Measurements from ENCODE around the gene GALNT18. TPM values are rescaled to one million over a fixed set of nuclear protein-coding genes. Genes with fewer than 3 reads are reported as not detected.

Gene GALNT18
- total RNA-seq, 3 donors from 2014 or later: 14.7 to 25.9 (median 16.4) TPM

- intact Hi-C loops (cut with DNase I; ENCODE audit: low total_unique reads): no loop called here
- Histone ChIP-seq H3K4me3 (no peak overlapping the region), H3K9me3 (no peaks in the 10 kb centered on the region), H3K4me1 (no peaks in the 10 kb centered on the region), H3K27me3 (no peaks in the 10 kb centered on the region), H3K27ac (no peak overlapping the region), H3K36me3 (no peaks in the 10 kb centered on the region)
- TF ChIP-seq POLR2A (IDR thresholded peaks at IDR 0.05) (no peak), POLR2AphosphoS5 (IDR thresholded peaks at IDR 0.05) (no peak)
- TF ChIP-seq, protein P1, sequence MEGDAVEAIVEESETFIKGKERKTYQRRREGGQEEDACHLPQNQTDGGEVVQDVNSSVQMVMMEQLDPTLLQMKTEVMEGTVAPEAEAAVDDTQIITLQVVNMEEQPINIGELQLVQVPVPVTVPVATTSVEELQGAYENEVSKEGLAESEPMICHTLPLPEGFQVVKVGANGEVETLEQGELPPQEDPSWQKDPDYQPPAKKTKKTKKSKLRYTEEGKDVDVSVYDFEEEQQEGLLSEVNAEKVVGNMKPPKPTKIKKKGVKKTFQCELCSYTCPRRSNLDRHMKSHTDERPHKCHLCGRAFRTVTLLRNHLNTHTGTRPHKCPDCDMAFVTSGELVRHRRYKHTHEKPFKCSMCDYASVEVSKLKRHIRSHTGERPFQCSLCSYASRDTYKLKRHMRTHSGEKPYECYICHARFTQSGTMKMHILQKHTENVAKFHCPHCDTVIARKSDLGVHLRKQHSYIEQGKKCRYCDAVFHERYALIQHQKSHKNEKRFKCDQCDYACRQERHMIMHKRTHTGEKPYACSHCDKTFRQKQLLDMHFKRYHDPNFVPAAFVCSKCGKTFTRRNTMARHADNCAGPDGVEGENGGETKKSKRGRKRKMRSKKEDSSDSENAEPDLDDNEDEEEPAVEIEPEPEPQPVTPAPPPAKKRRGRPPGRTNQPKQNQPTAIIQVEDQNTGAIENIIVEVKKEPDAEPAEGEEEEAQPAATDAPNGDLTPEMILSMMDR (IDR thresholded peaks at IDR 0.05): no peak
- no peak for DNase-seq (ENCODE audit: low spot score in 2 of 2)
Observed at GRCh38 chr11:11611381-11611780, 10.4 kb downstream of the GALNT18 start.

DNA sequence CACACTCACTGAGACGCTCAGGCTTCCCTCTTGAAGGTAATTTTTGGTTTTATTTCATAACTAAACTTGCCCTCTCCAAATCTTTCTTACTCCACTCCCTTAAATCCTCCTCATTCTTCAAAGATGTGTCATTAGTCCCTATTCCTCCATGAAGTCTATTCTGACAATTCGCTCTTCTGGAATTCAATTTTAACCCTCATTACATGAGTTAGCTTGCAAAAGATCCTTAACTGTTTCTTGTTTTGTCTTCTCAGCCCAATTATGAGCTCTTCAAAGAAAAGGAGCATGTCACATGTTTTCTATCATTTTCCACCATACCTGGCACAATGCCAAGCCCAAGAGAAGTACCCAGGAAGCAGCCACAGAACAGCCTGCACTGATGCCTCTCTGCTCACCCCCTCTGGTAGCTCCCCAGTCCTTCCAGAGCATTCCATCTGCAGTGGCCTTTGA lies 13.0 kb downstream of the GALNT18 start:
- Histone ChIP-seq H3K36me3 (no peaks in the 10 kb centered on the region), H3K27ac (no peak overlapping the region), H3K4me3 (no peak overlapping the region), H3K4me1 (no peaks in the 10 kb centered on the region), H3K9me3 (no peaks in the 10 kb centered on the region), H3K27me3 (no peaks in the 10 kb centered on the region)
- no peak for DNase-seq (ENCODE audit: low spot score in 2 of 2)
- intact Hi-C loops (cut with DNase I; ENCODE audit: low total_unique reads): no loop called here
- TF ChIP-seq, protein P1 (IDR thresholded peaks at IDR 0.05): no peak
- TF ChIP-seq POLR2AphosphoS5 (IDR thresholded peaks at IDR 0.05) (no peak), POLR2A (IDR thresholded peaks at IDR 0.05) (no peak)

DNA sequence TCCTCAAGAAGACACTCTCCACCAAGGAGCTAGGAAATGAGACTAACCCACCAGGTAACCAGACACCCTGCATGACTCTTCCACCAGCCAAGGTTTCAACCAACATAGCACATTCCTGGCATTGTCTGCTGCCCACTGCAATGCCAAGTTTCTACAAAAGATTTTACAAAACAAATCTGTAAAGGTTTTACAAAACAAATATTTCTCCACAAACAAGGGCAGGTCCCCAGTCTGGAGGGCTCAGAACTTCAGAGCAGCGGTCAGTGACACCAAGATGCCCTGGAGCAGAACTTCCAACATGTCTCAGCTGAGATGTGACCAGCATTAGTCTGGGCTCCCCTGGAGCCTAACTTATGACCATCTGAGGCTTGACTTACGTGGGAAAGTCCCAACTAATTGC lies 14.0 kb downstream of the GALNT18 start:
- no peaks in the 10 kb centered on the region for H3K27me3 ChIP-seq
- TF ChIP-seq POLR2AphosphoS5 (IDR thresholded peaks at IDR 0.05): no peak
- no peak for TF ChIP-seq POLR2A (IDR thresholded peaks at IDR 0.05)
- TF ChIP-seq, protein P1 (IDR thresholded peaks at IDR 0.05): no peak
- H3K27ac ChIP-seq: no peak overlapping the region
- no peaks in the 10 kb centered on the region for H3K4me1 ChIP-seq
- H3K9me3 ChIP-seq: no peaks in the 10 kb centered on the region
- DNase-seq (ENCODE audit: low spot score in 2 of 2): no peak
- no peak overlapping the region for H3K4me3 ChIP-seq
- intact Hi-C loops (cut with DNase I; ENCODE audit: low total_unique reads): no loop called here
- no peaks in the 10 kb centered on the region for H3K36me3 ChIP-seq

DNA sequence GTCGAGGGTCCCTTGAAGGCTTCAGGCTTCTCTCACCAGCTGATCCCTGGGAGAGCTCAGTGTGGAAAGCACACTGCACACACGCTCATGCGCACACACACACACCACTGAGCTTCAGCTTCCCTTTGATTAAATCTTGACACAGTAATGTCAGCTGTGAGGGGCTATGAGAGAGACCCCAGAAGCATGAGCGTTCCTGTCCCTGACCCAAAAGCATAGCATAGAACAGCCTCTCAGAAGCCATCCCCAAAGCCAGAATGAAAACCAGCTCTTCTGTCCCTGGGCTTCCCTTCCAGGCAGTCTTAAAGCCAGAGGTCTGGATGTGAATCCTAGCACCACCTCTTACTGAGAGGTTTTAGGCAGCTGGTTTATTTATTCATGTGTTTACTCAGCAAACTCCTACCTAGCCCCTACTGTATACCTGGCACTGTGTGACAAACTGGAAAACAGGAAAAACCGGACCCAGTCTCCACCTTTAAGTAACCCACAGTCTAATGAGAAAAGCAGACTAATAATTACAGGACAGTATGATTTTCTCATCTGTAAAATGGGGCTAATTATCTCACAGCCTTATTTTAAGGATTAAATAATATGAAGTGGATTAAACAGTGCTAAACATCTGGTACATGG lies 15.9 kb downstream of the GALNT18 start:
- Histone ChIP-seq H3K4me1 (no peaks in the 10 kb centered on the region), H3K27me3 (no peaks in the 10 kb centered on the region), H3K27ac (no peak overlapping the region), H3K4me3 (no peak overlapping the region), H3K36me3 (no peaks in the 10 kb centered on the region), H3K9me3 (no peaks in the 10 kb centered on the region)
- no peak for DNase-seq (ENCODE audit: low spot score in 2 of 2)
- TF ChIP-seq, protein P1 (IDR thresholded peaks at IDR 0.05): no peak
- no peak for TF ChIP-seq POLR2AphosphoS5 (IDR thresholded peaks at IDR 0.05)
- no peak for TF ChIP-seq POLR2A (IDR thresholded peaks at IDR 0.05)
- intact Hi-C loops (cut with DNase I; ENCODE audit: low total_unique reads): no loop called here

DNA sequence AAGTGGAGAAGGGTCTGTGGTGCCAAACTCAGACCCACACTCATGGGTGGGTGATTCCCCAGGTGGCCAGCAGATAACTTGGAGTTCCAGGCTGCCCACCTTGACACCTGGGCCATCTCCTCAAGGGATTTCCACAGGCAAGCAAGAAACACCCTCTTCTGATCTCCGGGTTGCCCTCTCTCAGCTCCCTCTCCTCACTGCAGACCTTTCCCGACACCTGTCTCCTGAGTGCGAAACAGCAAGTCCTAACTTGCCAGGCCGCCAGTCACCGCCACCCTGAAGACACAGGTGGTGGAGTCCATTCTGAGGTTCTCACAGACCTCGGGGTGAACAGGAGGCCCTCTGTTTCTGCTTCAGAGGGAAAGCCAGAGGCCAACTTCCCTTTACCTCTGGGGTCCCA lies 16.6 kb downstream of the GALNT18 start:
- no peak for DNase-seq (ENCODE audit: low spot score in 2 of 2)

More for the DNA sequence above, 16.6 kb downstream of the GALNT18 start:
- no peak for TF ChIP-seq POLR2A (IDR thresholded peaks at IDR 0.05)
- TF ChIP-seq, protein P1 (IDR thresholded peaks at IDR 0.05): no peak
- TF ChIP-seq POLR2AphosphoS5 (IDR thresholded peaks at IDR 0.05): no peak
- Histone ChIP-seq H3K27me3 (no peaks in the 10 kb centered on the region), H3K27ac (no peak overlapping the region), H3K9me3 (no peaks in the 10 kb centered on the region), H3K36me3 (no peaks in the 10 kb centered on the region), H3K4me3 (no peak overlapping the region), H3K4me1 (no peaks in the 10 kb centered on the region)
- intact Hi-C loops (cut with DNase I; ENCODE audit: low total_unique reads): no loop called here

All from breast epithelium (tissue), 4 donors.